GM23338 (cell line): ENCODE measurements around the gene SGK1.

Experiments
- POLR2AphosphoS5 ChIP-seq: IDR thresholded peaks from 2 replicates; pipeline ENCODE4 v1.6.1; 2016; ENCODE audit warnings: antibody characterized with exemption, low read depth
- TF ChIP-seq, protein P1 (sequence below), 2 experiments: fragments of 200-600 bp in 1 of 2; sonication (generic) in 1 of 2; conservative IDR thresholded peaks; 2 replicates each; pipeline versions ENCODE4 v1.5.1 to v1.6.1; 2016 to 2017; ENCODE audit warnings: antibody characterized with exemption in 2 of 2, low read depth in 2 of 2, mild to moderate bottlenecking in 2 of 2, moderate library complexity in 1 of 2

DNA sequence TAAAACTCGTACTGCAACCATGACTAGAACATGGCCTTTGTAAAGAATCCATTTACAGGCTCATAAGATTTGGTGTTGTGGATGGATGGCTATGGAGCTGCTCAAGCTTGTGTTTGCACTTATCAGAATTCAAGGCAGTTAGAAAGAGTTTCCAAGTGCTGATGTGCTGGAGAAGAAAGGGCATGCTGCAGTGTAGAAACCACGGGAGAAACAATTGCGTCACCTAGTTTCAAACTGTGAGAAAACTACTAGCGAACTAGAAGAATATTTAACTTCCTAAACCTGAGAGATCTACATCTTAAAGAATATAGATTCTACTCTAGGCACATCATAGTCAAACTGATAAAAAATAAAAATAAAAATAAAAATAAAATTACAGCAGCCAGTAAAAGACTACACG is 116.2 kb downstream of the SGK1 start:
- TF ChIP-seq, protein P1, sequence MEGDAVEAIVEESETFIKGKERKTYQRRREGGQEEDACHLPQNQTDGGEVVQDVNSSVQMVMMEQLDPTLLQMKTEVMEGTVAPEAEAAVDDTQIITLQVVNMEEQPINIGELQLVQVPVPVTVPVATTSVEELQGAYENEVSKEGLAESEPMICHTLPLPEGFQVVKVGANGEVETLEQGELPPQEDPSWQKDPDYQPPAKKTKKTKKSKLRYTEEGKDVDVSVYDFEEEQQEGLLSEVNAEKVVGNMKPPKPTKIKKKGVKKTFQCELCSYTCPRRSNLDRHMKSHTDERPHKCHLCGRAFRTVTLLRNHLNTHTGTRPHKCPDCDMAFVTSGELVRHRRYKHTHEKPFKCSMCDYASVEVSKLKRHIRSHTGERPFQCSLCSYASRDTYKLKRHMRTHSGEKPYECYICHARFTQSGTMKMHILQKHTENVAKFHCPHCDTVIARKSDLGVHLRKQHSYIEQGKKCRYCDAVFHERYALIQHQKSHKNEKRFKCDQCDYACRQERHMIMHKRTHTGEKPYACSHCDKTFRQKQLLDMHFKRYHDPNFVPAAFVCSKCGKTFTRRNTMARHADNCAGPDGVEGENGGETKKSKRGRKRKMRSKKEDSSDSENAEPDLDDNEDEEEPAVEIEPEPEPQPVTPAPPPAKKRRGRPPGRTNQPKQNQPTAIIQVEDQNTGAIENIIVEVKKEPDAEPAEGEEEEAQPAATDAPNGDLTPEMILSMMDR (conservative IDR thresholded peaks at IDR 0.05; ENCODE audit: low read depth in 2 of 2): no peak
- no peak for TF ChIP-seq POLR2AphosphoS5
